B cell (primary cell): ENCODE measurements around the gene UTS2R. TPM values are rescaled to one million over a fixed set of nuclear protein-coding genes. Genes with fewer than 3 reads are reported as not detected.

Source experiments
- ATAC-seq: fragments of 200-7000 bp; cut with Tn5 transposase; one replicate; pipeline ENCODE4 v1.10.0; 2021; ENCODE audit warnings: low read depth, mild to moderate bottlenecking, moderate number of reproducible peaks, moderate library complexity
- CTCF ChIA-PET: fragments of 350-600 bp; sonication (Branson Sonifier 250); formaldehyde crosslinking; loops from one replicate; lab custom pipeline; 2021; ENCODE audit warnings: antibody characterized with exemption, inconsistent platforms; lab: Charles Lee
- POLR2A ChIA-PET: fragments of 350-600 bp; sonication (Branson Sonifier 250); formaldehyde crosslinking; loops from one replicate; lab custom pipeline; 2021; ENCODE audit warnings: antibody characterized with exemption; lab: Charles Lee
- DNase-seq: peaks from one replicate; pipeline ENCODE4 v3.0.0; 2013
- H2AFZ ChIP-seq: 2 replicates; pipeline ENCODE4 v1.6.1; 2012; ENCODE audit warnings: mild to moderate bottlenecking, low read depth, low read length; ENCODE audit not compliant: insufficient read depth, poor library complexity, severe bottlenecking
- H3K27ac ChIP-seq, 2 donors: 1 replicate in 1 of 2; 2 replicates in 1 of 2; pipeline ENCODE4 v1.5.1; 2012 to 2013; ENCODE audit warnings: low read length in 2 of 2, mild to moderate bottlenecking in 2 of 2, moderate library complexity in 1 of 2
- H3K27me3 ChIP-seq, 4 experiments: fragments of 200-600 bp in 1 of 4; sonication (generic) in 1 of 4; replicated peaks in 1 of 4; 1 replicate in 2 of 4; 2 replicates in 2 of 4; pipeline versions ENCODE4 v1.6.1 to v1.7.0; 2013 to 2016; ENCODE audit warnings: low read length in 3 of 4, mild to moderate bottlenecking in 2 of 4, mixed read lengths in 1 of 4, moderate library complexity in 1 of 4; ENCODE audit not compliant: insufficient read depth in 4 of 4, control insufficient read depth in 3 of 4; ENCODE audit errors: control extremely low read depth in 1 of 4
- H3K36me3 ChIP-seq, 2 experiments: replicated peaks in 1 of 2; 1 replicate in 1 of 2; 2 replicates in 1 of 2; pipeline versions ENCODE4 v1.6.1 to v1.7.1; 2013; ENCODE audit warnings: low read length in 1 of 2; ENCODE audit not compliant: insufficient read depth in 2 of 2, control insufficient read depth in 1 of 2; ENCODE audit errors: control extremely low read depth in 1 of 2, extremely low read depth in 1 of 2
- H3K4me1 ChIP-seq, 2 donors: fragments of 200-600 bp in 1 of 2; sonication (generic) in 1 of 2; 1 replicate in 1 of 2; 2 replicates in 1 of 2; pipeline versions ENCODE4 v1.5.1 to v1.6.1; 2013 to 2017; ENCODE audit warnings: low read length in 2 of 2; ENCODE audit not compliant: control insufficient read depth in 2 of 2, insufficient read depth in 2 of 2
- H3K4me2 ChIP-seq: replicated peaks from 2 replicates; pipeline ENCODE3; 2012; ENCODE audit warnings: mild to moderate bottlenecking, low read depth, low read length; ENCODE audit not compliant: poor library complexity, severe bottlenecking
- H3K4me3 ChIP-seq, 5 experiments: fragments of 200-600 bp in 1 of 5; sonication (generic) in 1 of 5; 1 replicate in 3 of 5; 2 replicates in 2 of 5; pipeline versions ENCODE4 v1.5.1 to v1.7.0; 2011 to 2016; ENCODE audit warnings: low read length in 4 of 5, mild to moderate bottlenecking in 4 of 5, low read depth in 2 of 5, control low read depth in 1 of 5, moderate library complexity in 1 of 5; ENCODE audit not compliant: insufficient read depth in 1 of 5; ENCODE audit errors: control extremely low read depth in 1 of 5, extremely low read depth in 1 of 5
- H3K79me2 ChIP-seq: fragments of 200-600 bp; sonication (generic); one replicate; pipeline ENCODE4 v1.6.0; 2016; ENCODE audit warnings: low read length; ENCODE audit not compliant: control insufficient read depth, insufficient read depth
- H3K9ac ChIP-seq: fragments of 200-600 bp; sonication (generic); 2 replicates; pipeline ENCODE4 v1.6.1; 2017; ENCODE audit warnings: mild to moderate bottlenecking, low read length, moderate library complexity
- H3K9me3 ChIP-seq, 3 donors: one replicate each; pipeline versions ENCODE4 v1.6.1 to v1.7.1; 2013; ENCODE audit warnings: low read length in 2 of 3; ENCODE audit not compliant: control insufficient read depth in 2 of 3, insufficient read depth in 1 of 3; ENCODE audit errors: control extremely low read depth in 1 of 3
- H4K20me1 ChIP-seq: 2 replicates; pipeline ENCODE4 v1.6.0; 2012; ENCODE audit warnings: mild to moderate bottlenecking, low read length; ENCODE audit not compliant: insufficient read depth, control insufficient read depth, poor library complexity, severe bottlenecking
- H3K27ac Mint-ChIP-seq: one replicate; pipeline ENCODE4 v1.8.0; 2021; ENCODE audit warnings: mixed read lengths
- H3K27me3 Mint-ChIP-seq: one replicate; pipeline ENCODE4 v1.8.0; 2021; ENCODE audit warnings: mixed read lengths
- H3K4me1 Mint-ChIP-seq: one replicate; pipeline ENCODE4 v1.8.0; 2021; ENCODE audit warnings: mixed read lengths
- H3K4me3 Mint-ChIP-seq: one replicate; pipeline ENCODE4 v1.8.0; 2021; ENCODE audit warnings: mixed read lengths
- H3K9me3 Mint-ChIP-seq: one replicate; pipeline ENCODE4 v1.8.0; 2022; ENCODE audit warnings: mixed read lengths; ENCODE audit not compliant: insufficient read depth
- EZH2 ChIP-seq: IDR thresholded peaks from 2 replicates; pipeline ENCODE4 v1.6.1; 2012; ENCODE audit warnings: borderline replicate concordance, low read depth, mild to moderate bottlenecking, moderate library complexity, low read length; ENCODE audit not compliant: insufficient read depth, poor library complexity, severe bottlenecking
- WGBS: methylation state at CpG from one replicate; pipeline ENCODE4 v1.1.5; 2013; ENCODE audit warnings: missing lambda C conversion rate; ENCODE audit not compliant: insufficient coverage; 5-methylcytosine and 5-hydroxymethylcytosine counted together
- intact Hi-C: fragments of 100-400 bp; cut with micrococcal nuclease; formaldehyde crosslinking; loops from one replicate; pipeline ENCODE4 v1.10.0; 2022
- polyA plus RNA-seq: library from polyadenylated mRNA; depleted of rRNA; stranded (reverse); fragments of >200 nt; gene quantifications from 2 replicates; pipeline ENCODE4 v1.2.3, GENCODE V29; 2012
- total RNA-seq, 2 donors: library from RNA; stranded (reverse); fragments of 120-200 nt in 1 of 2; gene quantifications; 1 replicate in 1 of 2; 2 replicates in 1 of 2; pipeline versions ENCODE4 v1.2.3 to v1.2.4, GENCODE V29; 2013 to 2022
- TF ChIP-seq, protein P1 (sequence below): fragments of 200-600 bp; IDR thresholded peaks from one replicate; pipeline ENCODE4 v1.8.0; 2022; ENCODE audit warnings: antibody characterized with exemption, mild to moderate bottlenecking

The UTS2R gene
- total and polyA plus RNA-seq, 2 donors (not counting 1 experiment from before 2014, with no cell fraction given): 0.86 TPM; not detected in 1

DNA sequence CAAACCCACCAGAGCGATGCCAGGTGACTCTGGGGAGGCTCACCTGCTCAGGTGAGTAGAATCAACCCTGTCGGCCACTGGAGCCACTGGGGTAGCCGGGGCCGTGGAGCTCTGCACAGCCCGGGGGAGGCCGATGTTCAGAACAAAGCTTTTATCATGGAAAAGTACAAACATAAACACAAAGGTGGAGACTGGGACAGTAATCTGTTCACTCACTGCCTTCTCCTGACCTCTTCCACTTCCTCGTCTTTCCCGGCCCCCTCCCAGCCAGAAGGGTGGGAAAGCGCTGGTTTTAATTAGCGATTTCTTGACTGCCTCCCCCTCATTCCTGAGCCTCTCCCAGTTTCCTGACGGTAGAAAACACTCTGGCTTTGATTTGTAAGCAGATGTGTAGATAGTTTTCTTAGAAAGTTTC lies 22.3 kb upstream of the UTS2R start:
- Histone ChIP-seq H3K27me3 (peaks cover 0 to 28% (median 3%) of the 10 kb centered on the region in 4 experiments), H4K20me1 (no peaks in the 10 kb centered on the region), H3K27ac (no peak overlapping the region), H3K4me1 (peaks cover 12 to 17% of the 10 kb centered on the region in 2 donors), H3K4me2 (no peak overlapping the region), H3K79me2 (no peaks in the 10 kb centered on the region), H3K9me3 (no peaks in the 10 kb centered on the region), H3K9ac (no peak overlapping the region), H2AFZ (no peak overlapping the region), H3K36me3 (no peaks in the 10 kb centered on the region), H3K4me3 (no peak overlapping the region)
- no peak overlapping the region for H3K27ac Mint-ChIP-seq
- 88% methylated on average over 6 of the region's 11 CpGs for WGBS
- no peak for TF ChIP-seq EZH2
- TF ChIP-seq, protein P1, sequence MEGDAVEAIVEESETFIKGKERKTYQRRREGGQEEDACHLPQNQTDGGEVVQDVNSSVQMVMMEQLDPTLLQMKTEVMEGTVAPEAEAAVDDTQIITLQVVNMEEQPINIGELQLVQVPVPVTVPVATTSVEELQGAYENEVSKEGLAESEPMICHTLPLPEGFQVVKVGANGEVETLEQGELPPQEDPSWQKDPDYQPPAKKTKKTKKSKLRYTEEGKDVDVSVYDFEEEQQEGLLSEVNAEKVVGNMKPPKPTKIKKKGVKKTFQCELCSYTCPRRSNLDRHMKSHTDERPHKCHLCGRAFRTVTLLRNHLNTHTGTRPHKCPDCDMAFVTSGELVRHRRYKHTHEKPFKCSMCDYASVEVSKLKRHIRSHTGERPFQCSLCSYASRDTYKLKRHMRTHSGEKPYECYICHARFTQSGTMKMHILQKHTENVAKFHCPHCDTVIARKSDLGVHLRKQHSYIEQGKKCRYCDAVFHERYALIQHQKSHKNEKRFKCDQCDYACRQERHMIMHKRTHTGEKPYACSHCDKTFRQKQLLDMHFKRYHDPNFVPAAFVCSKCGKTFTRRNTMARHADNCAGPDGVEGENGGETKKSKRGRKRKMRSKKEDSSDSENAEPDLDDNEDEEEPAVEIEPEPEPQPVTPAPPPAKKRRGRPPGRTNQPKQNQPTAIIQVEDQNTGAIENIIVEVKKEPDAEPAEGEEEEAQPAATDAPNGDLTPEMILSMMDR: no peak
- DNase-seq (no peak), ATAC-seq (no peak)
- intact Hi-C loops: no loop called here
- peaks cover 11% of the 10 kb centered on the region for H3K4me1 Mint-ChIP-seq
- CTCF ChIA-PET: interaction anchor here (0.8 to 4.9 kb wide), 8 partner anchors 12 to 205 kb away, joined by 3 to 43 read pairs (median 4); partner anchors contain the start of gene SECTM1
- H3K9me3 Mint-ChIP-seq: no peaks in the 10 kb centered on the region
- no peak overlapping the region for H3K4me3 Mint-ChIP-seq
- POLR2A ChIA-PET: interaction anchor here (0.6 kb wide), 1 partner anchor 431 kb away, joined by 6 read pairs; no protein-coding TSS in a partner anchor
- peaks cover 15% of the 10 kb centered on the region for H3K27me3 Mint-ChIP-seq

DNA sequence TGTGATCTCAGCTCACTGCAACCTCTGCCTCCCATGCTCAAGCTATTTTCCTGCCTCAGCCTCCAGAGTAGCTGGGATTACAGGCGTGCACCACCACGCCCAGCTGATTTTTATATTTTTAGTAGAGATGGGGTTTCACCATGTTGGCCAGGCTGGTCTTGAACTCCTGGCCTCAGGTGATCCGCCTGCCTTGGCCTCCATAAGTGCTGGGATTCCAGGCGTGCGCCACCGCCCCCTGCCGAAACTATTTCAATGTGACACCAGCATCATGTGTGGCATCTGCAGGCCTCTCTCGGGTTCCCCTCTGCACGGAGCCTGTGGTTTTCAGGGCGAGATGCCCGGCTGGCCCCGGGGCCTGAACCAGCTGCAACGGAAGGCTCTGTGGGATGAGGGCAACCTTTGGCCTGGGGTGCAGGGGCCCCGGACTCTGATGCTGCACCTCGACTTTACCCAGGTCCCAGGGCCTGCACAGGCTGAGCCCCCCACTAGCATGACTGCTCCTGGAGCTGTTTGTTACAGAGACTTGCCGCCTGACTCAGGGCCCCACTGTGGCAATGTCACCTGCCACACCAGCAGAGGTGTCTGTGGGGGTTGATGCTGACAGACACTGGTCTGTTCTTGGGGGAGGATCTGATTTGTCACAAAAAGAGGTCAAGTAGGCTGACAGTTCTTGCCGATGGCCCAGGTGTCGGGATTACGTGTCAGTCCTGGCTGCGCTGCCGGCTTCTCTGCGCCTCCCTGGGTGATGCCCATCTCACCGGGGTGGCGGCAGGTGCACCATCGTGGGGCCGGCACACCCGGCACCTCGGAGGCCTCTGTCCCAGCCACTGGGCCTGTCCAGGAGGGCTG lies 21.2 kb upstream of the UTS2R start:
- peaks cover 0 to 26% (median 3%) of the 10 kb centered on the region in 4 experiments for H3K27me3 ChIP-seq
- DNase-seq (peak; percentile 48), ATAC-seq (no peak)
- H3K36me3 ChIP-seq: no peaks in the 10 kb centered on the region
- H3K4me1 Mint-ChIP-seq: peaks cover 11% of the 10 kb centered on the region
- H3K4me3 ChIP-seq: no peak overlapping the region
- H3K27ac Mint-ChIP-seq: no peak overlapping the region
- no peaks in the 10 kb centered on the region for H3K9me3 Mint-ChIP-seq
- H3K27ac ChIP-seq: no peak overlapping the region
- intact Hi-C loops: loop anchor here (1.0 kb wide), 2 partner anchors 144 to 204 kb away; no protein-coding TSS in a partner anchor
- no peak for TF ChIP-seq EZH2
- TF ChIP-seq, protein P1: peak; percentile 18
- no peak overlapping the region for H3K9ac ChIP-seq
- no peaks in the 10 kb centered on the region for H3K79me2 ChIP-seq
- no peaks in the 10 kb centered on the region for H3K9me3 ChIP-seq
- ChIA-PET CTCF (interaction anchor here (0.8 to 4.9 kb wide), 15 partner anchors 13 to 701 kb away, joined by 3 to 43 read pairs (median 4); partner anchors contain the start of gene SECTM1), POLR2A (no interaction called here)
- H3K27me3 Mint-ChIP-seq: peaks cover 16% of the 10 kb centered on the region
- WGBS: 56% methylated on average over 26 of the region's 28 CpGs
- H3K4me3 Mint-ChIP-seq: no peak overlapping the region
- H2AFZ ChIP-seq: no peak overlapping the region
- H3K4me1 ChIP-seq: peaks cover 12 to 17% of the 10 kb centered on the region in 2 donors
- H3K4me2 ChIP-seq: no peak overlapping the region
- H4K20me1 ChIP-seq: no peaks in the 10 kb centered on the region
